Measurements from ENCODE around the gene TANGO2.

The TANGO2 gene

GRCh38 chr22:20113551-20114310 is 92.8 kb downstream of the TANGO2 start:
- no peak for DNase-seq (ENCODE audit: extremely low read depth in 1 of 2, low read depth in 1 of 2)

DNA sequence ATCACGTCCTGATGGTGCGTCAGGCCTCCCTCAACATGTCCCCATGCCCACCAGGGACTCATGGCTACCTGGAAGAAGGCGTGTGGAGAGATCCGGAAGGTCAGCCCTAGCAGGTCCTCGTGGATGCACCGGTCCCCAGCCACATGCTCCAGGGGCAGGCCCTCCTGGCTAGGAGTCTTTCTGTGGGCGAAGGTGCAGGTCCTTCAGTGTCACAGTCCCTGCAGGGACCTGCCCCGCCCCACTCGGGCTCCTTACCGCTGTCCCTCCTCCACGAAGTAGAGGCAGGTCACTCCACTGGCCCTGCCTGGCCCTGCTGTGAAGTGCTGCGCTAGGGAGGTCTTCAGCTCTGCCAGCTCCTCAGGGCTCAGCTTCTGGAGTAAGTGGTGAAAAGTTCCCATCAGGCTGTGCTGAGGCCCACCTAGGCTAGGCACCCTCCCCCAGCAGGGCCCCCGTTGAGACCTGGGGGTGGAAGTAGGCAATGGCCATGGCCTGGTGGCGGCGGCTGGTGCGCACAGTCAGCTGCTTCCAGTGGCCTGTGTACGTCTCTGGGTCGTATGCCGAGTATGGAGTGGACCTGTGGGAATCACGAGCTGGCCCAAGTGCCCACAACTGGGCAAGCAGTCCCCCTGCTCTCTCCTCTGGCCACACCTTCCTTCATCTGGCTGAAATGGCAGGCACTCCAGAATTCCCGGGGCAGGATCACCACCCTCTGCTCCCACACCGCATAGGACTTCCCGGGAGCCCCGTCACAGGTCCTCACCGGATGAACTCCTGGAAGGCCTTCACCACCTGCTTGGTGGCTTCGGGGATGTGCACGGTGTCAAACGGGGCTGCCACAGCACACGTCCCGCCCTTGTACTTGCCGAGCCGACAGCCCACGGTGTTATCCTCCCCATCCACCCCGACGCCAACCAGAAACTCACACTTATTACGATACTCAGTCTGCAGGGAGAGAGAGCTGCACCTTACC is 93.9 kb downstream of the TANGO2 start:
- DNase-seq (ENCODE audit: extremely low read depth in 1 of 2, low read depth in 1 of 2) = no peak

DNA sequence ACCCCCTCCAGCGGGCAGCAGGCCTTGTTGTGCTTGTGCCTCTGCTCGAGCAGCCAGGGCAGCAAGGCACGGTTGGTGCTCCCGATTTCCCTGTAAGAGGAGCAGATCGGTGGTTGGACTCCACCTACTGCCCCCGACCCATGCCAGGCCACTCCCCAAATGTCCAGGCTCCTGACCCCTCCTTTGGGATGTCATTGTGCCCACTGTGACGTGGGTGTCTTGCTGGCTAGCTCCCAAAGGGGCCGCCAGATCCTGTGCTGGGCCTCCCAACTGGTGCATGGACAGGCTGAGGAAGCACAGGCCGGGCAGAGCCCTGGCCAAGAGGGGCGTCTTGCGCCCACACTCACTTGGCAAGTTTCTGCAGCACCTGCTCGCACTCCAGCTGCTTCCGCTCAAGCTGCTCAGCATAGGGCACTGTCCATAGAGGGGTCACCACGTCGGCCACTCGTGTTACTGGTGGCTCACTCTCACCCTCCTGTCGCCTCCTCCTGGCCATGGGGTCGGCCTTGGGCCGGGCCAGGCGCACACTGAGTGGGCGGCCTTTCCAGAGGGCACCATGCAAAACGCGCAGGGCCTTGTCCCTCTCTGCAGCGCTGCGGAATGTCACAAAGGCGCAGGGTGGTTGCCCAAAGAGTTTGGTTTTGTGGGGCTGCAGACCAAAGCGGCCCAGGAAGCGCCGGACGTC is 94.9 kb downstream of the TANGO2 start, which contains the start of gene RANBP1:
TSS of gene RANBP1 (plus strand) at position 414 of the 685 bp plus-strand sequence. CDS start at position 495, 81 bp downstream.
- DNase-seq (ENCODE audit: extremely low read depth in 1 of 2, low read depth in 1 of 2) = no peak

DNA sequence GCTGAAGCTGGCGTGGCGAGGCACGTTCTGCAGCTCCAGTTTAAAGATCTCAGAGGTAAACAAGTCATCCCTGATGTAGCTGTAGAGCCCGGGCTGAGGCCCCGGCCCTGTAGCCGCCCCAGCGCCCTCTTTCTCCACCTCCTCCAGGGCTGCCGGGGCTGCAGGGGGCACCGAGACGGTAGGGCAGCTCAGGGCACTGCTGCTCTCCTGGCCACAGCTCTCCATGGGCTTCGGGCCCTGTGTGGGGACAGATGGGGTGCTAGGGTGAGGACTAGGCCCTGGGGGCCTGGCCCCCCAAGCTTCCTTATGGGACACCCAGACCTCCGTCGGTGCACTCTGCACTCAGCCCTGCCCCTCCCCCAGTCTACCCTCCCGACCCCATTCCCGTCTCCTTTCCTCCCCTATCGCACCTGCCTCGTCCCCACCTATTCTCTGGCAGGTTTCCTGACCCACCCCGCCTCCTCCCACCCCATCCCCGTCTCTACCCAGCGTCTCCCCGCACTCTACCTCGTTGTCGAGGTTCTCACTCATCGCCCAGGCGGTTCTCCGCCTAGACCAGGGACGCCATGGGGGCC is 95.6 kb downstream of the TANGO2 start:
- no peak for DNase-seq (ENCODE audit: extremely low read depth in 1 of 2, low read depth in 1 of 2)
